ENCODE results near the gene TPSB2.

- TF ChIP-seq CSRNP3 (CRISPR knock-in tag; IDR thresholded peaks at IDR 0.05) (no peak), RARB (CRISPR knock-in tag; IDR thresholded peaks at IDR 0.05) (no peak), ZFP30 (CRISPR knock-in tag; IDR thresholded peaks at IDR 0.05) (no peak)
- TF ChIP-seq, protein P1, sequence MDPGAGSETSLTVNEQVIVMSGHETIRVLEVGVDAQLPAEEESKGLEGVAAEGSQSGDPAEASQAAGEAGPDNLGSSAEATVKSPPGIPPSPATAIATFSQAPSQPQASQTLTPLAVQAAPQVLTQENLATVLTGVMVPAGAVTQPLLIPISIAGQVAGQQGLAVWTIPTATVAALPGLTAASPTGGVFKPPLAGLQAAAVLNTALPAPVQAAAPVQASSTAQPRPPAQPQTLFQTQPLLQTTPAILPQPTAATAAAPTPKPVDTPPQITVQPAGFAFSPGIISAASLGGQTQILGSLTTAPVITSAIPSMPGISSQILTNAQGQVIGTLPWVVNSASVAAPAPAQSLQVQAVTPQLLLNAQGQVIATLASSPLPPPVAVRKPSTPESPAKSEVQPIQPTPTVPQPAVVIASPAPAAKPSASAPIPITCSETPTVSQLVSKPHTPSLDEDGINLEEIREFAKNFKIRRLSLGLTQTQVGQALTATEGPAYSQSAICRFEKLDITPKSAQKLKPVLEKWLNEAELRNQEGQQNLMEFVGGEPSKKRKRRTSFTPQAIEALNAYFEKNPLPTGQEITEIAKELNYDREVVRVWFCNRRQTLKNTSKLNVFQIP (CRISPR knock-in tag; IDR thresholded peaks at IDR 0.05; ENCODE audit: borderline replicate concordance, low read depth) = no peak
These were observed 7.2 kb downstream of the TPSB2 start for GRCh38 chr16:1222553-1223354.

All from SK-N-SH treated with all-trans-retinoic acid at 6 μM for 48 hours (cell line).